Trophoblast cell (in vitro differentiated cells and primary cell): ENCODE data around the gene C11orf98.
A peak's percentile ranks its signal among the peaks of the same experiment; 100 is the strongest.

Experiments used
- DNase-seq, 2 donors: peaks; one replicate each; pipeline ENCODE4 v3.0.0-alpha.2; 2016
- H2AFZ ChIP-seq: 2 replicates; pipeline ENCODE4 v1.6.1; 2013; ENCODE audit warnings: low read length, moderate library complexity, mild to moderate bottlenecking; ENCODE audit not compliant: insufficient read depth, poor library complexity
- H2AK5ac ChIP-seq: 2 replicates; pipeline ENCODE4 v1.6.1; 2013; ENCODE audit warnings: mild to moderate bottlenecking, low read length
- H2BK120ac ChIP-seq: 2 replicates; pipeline ENCODE4 v1.6.1; 2013; ENCODE audit warnings: low read length, mild to moderate bottlenecking, moderate library complexity; ENCODE audit not compliant: insufficient read depth, poor library complexity
- H2BK12ac ChIP-seq: 2 replicates; pipeline ENCODE4 v1.6.1; 2013; ENCODE audit warnings: mild to moderate bottlenecking, low read length, moderate library complexity
- H2BK5ac ChIP-seq: 2 replicates; pipeline ENCODE4 v1.6.1; 2013; ENCODE audit warnings: low read length, low read depth, moderate library complexity, mild to moderate bottlenecking; ENCODE audit not compliant: poor library complexity
- H3K14ac ChIP-seq: 2 replicates; pipeline ENCODE4 v1.6.1; 2013; ENCODE audit warnings: mild to moderate bottlenecking, low read length
- H3K18ac ChIP-seq: 2 replicates; pipeline ENCODE4 v1.6.1; 2013; ENCODE audit warnings: mild to moderate bottlenecking, low read length
- H3K23ac ChIP-seq: 2 replicates; pipeline ENCODE4 v1.6.1; 2013; ENCODE audit warnings: low read length
- H3K27ac ChIP-seq: 2 replicates; pipeline ENCODE4 v1.5.1; 2013; ENCODE audit warnings: low read depth, mild to moderate bottlenecking, inconsistent platforms, low read length, moderate library complexity
- H3K27me3 ChIP-seq: 2 replicates; pipeline ENCODE4 v1.6.1; 2013; ENCODE audit warnings: inconsistent platforms, mild to moderate bottlenecking, low read length, moderate library complexity; ENCODE audit not compliant: insufficient read depth
- H3K36me3 ChIP-seq, 2 experiments: 1 replicate in 1 of 2; 2 replicates in 1 of 2; pipeline ENCODE4 v1.6.1; 2013; ENCODE audit warnings: low read length in 2 of 2, mild to moderate bottlenecking in 2 of 2, moderate library complexity in 1 of 2; ENCODE audit not compliant: insufficient read depth in 2 of 2, control insufficient read depth in 1 of 2
- H3K4ac ChIP-seq: 2 replicates; pipeline ENCODE4 v1.6.1; 2013; ENCODE audit warnings: low read depth, mild to moderate bottlenecking, low read length, moderate library complexity
- H3K4me1 ChIP-seq, 2 experiments: 1 replicate in 1 of 2; 2 replicates in 1 of 2; pipeline ENCODE4 v1.6.1; 2013; ENCODE audit warnings: low read length in 2 of 2, mild to moderate bottlenecking in 2 of 2, moderate library complexity in 1 of 2; ENCODE audit not compliant: insufficient read depth in 2 of 2, control insufficient read depth in 1 of 2
- H3K4me2 ChIP-seq: 2 replicates; pipeline ENCODE4 v1.6.1; 2013; ENCODE audit warnings: inconsistent platforms, mild to moderate bottlenecking, low read length, moderate library complexity
- H3K4me3 ChIP-seq: 2 replicates; pipeline ENCODE4 v1.5.1; 2013; ENCODE audit warnings: mild to moderate bottlenecking, low read depth, low read length, inconsistent platforms
- H3K79me1 ChIP-seq: one replicate; pipeline ENCODE4 v1.6.1; 2013; ENCODE audit warnings: low read length
- H3K79me2 ChIP-seq: 2 replicates; pipeline ENCODE4 v1.6.1; 2013; ENCODE audit warnings: low read length, mild to moderate bottlenecking; ENCODE audit not compliant: control insufficient read depth, insufficient read depth, poor library complexity
- H3K9ac ChIP-seq: 2 replicates; pipeline ENCODE4 v1.6.1; 2013; ENCODE audit warnings: mild to moderate bottlenecking, low read length
- H3K9me3 ChIP-seq: 2 replicates; pipeline ENCODE4 v1.6.1; 2013; ENCODE audit warnings: low read depth, mild to moderate bottlenecking, control low read depth, inconsistent platforms, low read length; ENCODE audit not compliant: insufficient read depth
- H4K12ac ChIP-seq: 2 replicates; pipeline ENCODE4 v1.6.1; 2013; ENCODE audit warnings: low read depth, mild to moderate bottlenecking, low read length, moderate library complexity
- H4K8ac ChIP-seq: 2 replicates; pipeline ENCODE4 v1.6.1; 2013; ENCODE audit warnings: low read depth, mild to moderate bottlenecking, low read length, moderate library complexity
- H4K91ac ChIP-seq: one replicate; pipeline ENCODE4 v1.6.1; 2013; ENCODE audit warnings: low read depth, mild to moderate bottlenecking, low read length, moderate library complexity
- WGBS: extraction: QIAGEN DNeasy Blood & Tissue Kit; methylation state at CpG from one replicate; pipeline ENCODE4 v1.1.7; 2013; ENCODE audit warnings: missing lambda C conversion rate; ENCODE audit not compliant: insufficient read length, insufficient coverage; ENCODE audit errors: extremely low coverage; 5-methylcytosine and 5-hydroxymethylcytosine counted together

The C11orf98 gene

GRCh38 chr11:62710001-62710345 is 45.0 kb upstream of the C11orf98 start:
- Histone ChIP-seq H3K4me2 (peak overlapping the region; percentile 90), H4K91ac (peak overlapping the region; percentile 96), H2BK120ac (peak overlapping the region; percentile 67), H3K79me2 (peaks cover 10% of the 10 kb centered on the region), H3K4ac (peak overlapping the region; percentile 90), H3K79me1 (peaks cover 22% of the 10 kb centered on the region), H4K12ac (peak overlapping the region; percentile 94), H3K9ac (peak overlapping the region; percentile 71), H2BK12ac (no peak overlapping the region), H3K36me3 (peaks cover 9 to 26% of the 10 kb centered on the region in 2 experiments), H3K27ac (peak overlapping the region; percentile 90), H3K4me1 (peaks cover 25 to 30% of the 10 kb centered on the region in 2 experiments), H2BK5ac (peak overlapping the region; percentile 88), H3K18ac (peak overlapping the region; percentile 82), H3K27me3 (no peaks in the 10 kb centered on the region), H3K4me3 (peak overlapping the region; percentile 58), H3K9me3 (no peaks in the 10 kb centered on the region), H3K23ac (no peak overlapping the region), H2AFZ (no peak overlapping the region), H4K8ac (peak overlapping the region; percentile 96), H2AK5ac (peak overlapping the region; percentile 43), H3K14ac (peak overlapping the region; percentile 92)
- no CpG with 5 or more reads among the region's 7 CpGs for WGBS
- DNase-seq: peak in 1 of 2 donors; percentile 16

GRCh38 chr11:62709247-62710000 is 44.4 kb upstream of the C11orf98 start:
- peaks cover 10% of the 10 kb centered on the region for H3K79me2 ChIP-seq
- peak overlapping the region; percentile 6 for H2BK12ac ChIP-seq
- peak overlapping the region; percentile 88 for H3K9ac ChIP-seq
- peak overlapping the region; percentile 92 for H3K14ac ChIP-seq
- H2BK120ac ChIP-seq: peak overlapping the region; percentile 67
- peaks cover 6 to 22% of the 10 kb centered on the region in 2 experiments for H3K36me3 ChIP-seq
- H4K12ac ChIP-seq: peak overlapping the region; percentile 94
- H2AK5ac ChIP-seq: peak overlapping the region; percentile 69
- H3K27ac ChIP-seq: peak overlapping the region; percentile 90
- H4K8ac ChIP-seq: peak overlapping the region; percentile 96
- no peaks in the 10 kb centered on the region for H3K27me3 ChIP-seq
- H3K79me1 ChIP-seq: peaks cover 22% of the 10 kb centered on the region
- peak overlapping the region; percentile 82 for H3K18ac ChIP-seq
- peak overlapping the region; percentile 69 for H3K4me3 ChIP-seq
- peak; percentile 99 for DNase-seq
- peak overlapping the region; percentile 96 for H4K91ac ChIP-seq
- no CpG with 5 or more reads among the region's 47 CpGs for WGBS
- H2BK5ac ChIP-seq: peak overlapping the region; percentile 88
- no peaks in the 10 kb centered on the region for H3K9me3 ChIP-seq
- H2AFZ ChIP-seq: peak overlapping the region; percentile 86
- peak overlapping the region; percentile 90 for H3K4me2 ChIP-seq
- peaks cover 25 to 30% of the 10 kb centered on the region in 2 experiments for H3K4me1 ChIP-seq
- no peak overlapping the region for H3K23ac ChIP-seq
- H3K4ac ChIP-seq: peak overlapping the region; percentile 90

DNA sequence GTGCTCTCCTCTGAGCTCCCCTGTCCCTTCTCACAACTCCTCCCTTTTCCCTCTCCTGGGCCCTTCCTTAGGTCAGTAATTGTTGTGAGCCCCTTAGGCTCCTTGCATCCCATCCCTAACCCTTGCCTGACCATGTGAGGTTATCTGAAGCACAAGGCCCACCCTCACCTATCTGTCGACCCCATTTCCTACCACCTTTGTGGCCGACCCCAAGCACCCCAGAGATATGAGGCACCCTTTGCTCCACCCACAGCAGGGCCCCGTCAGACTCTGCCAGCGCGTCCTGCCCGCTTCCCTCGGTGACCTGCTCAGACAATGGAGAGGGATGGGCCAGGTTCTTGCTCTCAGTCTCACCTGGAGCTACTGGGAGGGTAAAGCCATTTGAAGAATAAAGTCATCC is 43.8 kb upstream of the C11orf98 start:
- Histone ChIP-seq H3K4me2 (peak overlapping the region; percentile 90), H3K4me1 (peaks cover 25 to 30% of the 10 kb centered on the region in 2 experiments), H2BK5ac (peak overlapping the region; percentile 79), H3K36me3 (peaks cover 3 to 17% of the 10 kb centered on the region in 2 experiments), H3K27me3 (no peaks in the 10 kb centered on the region), H3K4ac (peak overlapping the region; percentile 66), H3K79me1 (peaks cover 22% of the 10 kb centered on the region), H2BK120ac (peak overlapping the region; percentile 10), H2AK5ac (peak overlapping the region; percentile 69), H4K91ac (peak overlapping the region; percentile 76), H3K9ac (peak overlapping the region; percentile 88), H2BK12ac (peak overlapping the region; percentile 6), H2AFZ (peak overlapping the region; percentile 51), H3K79me2 (peaks cover 10% of the 10 kb centered on the region), H3K23ac (no peak overlapping the region), H3K14ac (peak overlapping the region; percentile 90), H3K27ac (peak overlapping the region; percentile 83), H4K8ac (peak overlapping the region; percentile 88), H3K18ac (peak overlapping the region; percentile 78), H4K12ac (peak overlapping the region; percentile 87), H3K4me3 (no peak overlapping the region), H3K9me3 (no peaks in the 10 kb centered on the region)
- no CpG with 5 or more reads among the region's 7 CpGs for WGBS
- DNase-seq: peak in 1 of 2 donors; percentile 25

- Histone ChIP-seq H3K23ac (no peak overlapping the region), H3K27me3 (no peaks in the 10 kb centered on the region), H2BK120ac (no peak overlapping the region), H3K9ac (no peak overlapping the region), H2AK5ac (no peak overlapping the region), H4K8ac (peak overlapping the region; percentile 88), H2BK5ac (peak overlapping the region; percentile 25), H3K4me1 (peaks cover 25 to 30% of the 10 kb centered on the region in 2 experiments), H3K4me3 (no peak overlapping the region), H3K14ac (peak overlapping the region; percentile 90), H4K12ac (peak overlapping the region; percentile 87), H2AFZ (no peak overlapping the region), H3K79me1 (peaks cover 22% of the 10 kb centered on the region), H3K18ac (peak overlapping the region; percentile 2), H3K27ac (no peak overlapping the region), H3K4ac (no peak overlapping the region), H3K36me3 (peaks cover 2 to 13% of the 10 kb centered on the region in 2 experiments), H3K4me2 (peak overlapping the region; percentile 90), H4K91ac (peak overlapping the region; percentile 76), H2BK12ac (no peak overlapping the region), H3K9me3 (no peaks in the 10 kb centered on the region), H3K79me2 (peaks cover 10% of the 10 kb centered on the region)
- no peak for DNase-seq
- WGBS: no CpG with 5 or more reads among the region's 5 CpGs
These were observed 43.4 kb upstream of the C11orf98 start for GRCh38 chr11:62708392-62708791.
